SK-N-SH treated with all-trans-retinoic acid at 6 μM for 48 hours (cell line): ENCODE results near the gene UGT1A4.

Experiments
- ATAC-seq: fragments of 200-7000 bp; cut with Tn5 transposase; 3 replicates; pipeline ENCODE4 v1.9.1; 2020; ENCODE audit warnings: mild to moderate bottlenecking, moderate library complexity
- ARNTL ChIP-seq: fragments of 450-650 bp; formaldehyde crosslinking; IDR thresholded peaks from 2 replicates; pipeline ENCODE4 v1.5.0; 2020; ENCODE audit warnings: low read depth, mild to moderate bottlenecking, moderate library complexity, borderline replicate concordance
- CREB5 ChIP-seq: fragments of 250-450 bp; sonication (Bioruptor Pico); IDR thresholded peaks from 2 replicates; pipeline ENCODE4 v1.5.1; 2020; ENCODE audit warnings: low read depth, mild to moderate bottlenecking, moderate library complexity
- CSDC2 ChIP-seq: fragments of 250-450 bp; sonication (Bioruptor Pico); IDR thresholded peaks from 2 replicates; pipeline ENCODE4 v1.5.0; 2020; ENCODE audit warnings: mild to moderate bottlenecking, moderate library complexity
- CSRNP3 ChIP-seq: fragments of 250-450 bp; sonication (Bioruptor Pico); IDR thresholded peaks from 2 replicates; pipeline ENCODE4 v1.5.1; 2021; ENCODE audit warnings: mild to moderate bottlenecking, moderate library complexity
- ESRRG ChIP-seq: fragments of 250-450 bp; sonication (Bioruptor Pico); IDR thresholded peaks from 2 replicates; pipeline ENCODE4 v1.6.1; 2021; ENCODE audit warnings: mild to moderate bottlenecking
- GLIS3 ChIP-seq: fragments of 250-450 bp; sonication (Bioruptor Pico); IDR thresholded peaks from 2 replicates; pipeline ENCODE4 v1.5.0; 2020; ENCODE audit warnings: mild to moderate bottlenecking, moderate library complexity
- ISL1 ChIP-seq: fragments of 250-450 bp; sonication (Bioruptor Pico); IDR thresholded peaks from 2 replicates; pipeline ENCODE4 v2.1.2; 2022; ENCODE audit warnings: mild to moderate bottlenecking, moderate library complexity
- OSR1 ChIP-seq: fragments of 250-450 bp; sonication (Bioruptor Pico); IDR thresholded peaks from 2 replicates; pipeline ENCODE4 v1.8.0; 2022; ENCODE audit warnings: moderate library complexity, mild to moderate bottlenecking, inconsistent platforms
- POU6F1 ChIP-seq: fragments of 250-450 bp; sonication (Bioruptor Pico); IDR thresholded peaks from 2 replicates; pipeline ENCODE4 v1.8.0; 2021; ENCODE audit warnings: low read depth, mild to moderate bottlenecking, moderate library complexity, borderline replicate concordance
- PPARA ChIP-seq: fragments of 250-450 bp; sonication (Bioruptor Pico); IDR thresholded peaks from 2 replicates; pipeline ENCODE4 v1.5.0; 2020; ENCODE audit warnings: mild to moderate bottlenecking, borderline replicate concordance
- SNAI2 ChIP-seq: fragments of 250-450 bp; sonication (Bioruptor Pico); IDR thresholded peaks from 2 replicates; pipeline ENCODE4 v1.5.0; 2020; ENCODE audit warnings: mild to moderate bottlenecking, moderate library complexity
- TCF4 ChIP-seq: fragments of 250-450 bp; sonication (Bioruptor Pico); IDR thresholded peaks from 2 replicates; pipeline ENCODE4 v1.8.0; 2021; ENCODE audit warnings: mild to moderate bottlenecking, moderate library complexity, borderline replicate concordance
- TOX ChIP-seq: fragments of 250-450 bp; sonication (Bioruptor Pico); IDR thresholded peaks from 2 replicates; pipeline ENCODE4 v1.8.0; 2021; ENCODE audit warnings: mild to moderate bottlenecking, moderate library complexity, borderline replicate concordance
- TSHZ2 ChIP-seq: fragments of 250-450 bp; sonication (Bioruptor Pico); IDR thresholded peaks from 2 replicates; pipeline ENCODE4 v1.5.0; 2020; ENCODE audit warnings: mild to moderate bottlenecking, moderate library complexity
- ZC3H10 ChIP-seq: fragments of 250-450 bp; sonication (Bioruptor Pico); IDR thresholded peaks from 2 replicates; pipeline ENCODE4 v1.5.1; 2021; ENCODE audit warnings: mild to moderate bottlenecking, moderate library complexity
- ZFP3 ChIP-seq: fragments of 250-450 bp; sonication (Bioruptor Pico); IDR thresholded peaks from 2 replicates; pipeline ENCODE4 v1.5.0; 2020; ENCODE audit warnings: mild to moderate bottlenecking, moderate library complexity
- ZFP30 ChIP-seq: fragments of 450-650 bp; formaldehyde crosslinking; IDR thresholded peaks from 2 replicates; pipeline ENCODE4 v1.5.0; 2022; ENCODE audit warnings: mild to moderate bottlenecking, moderate library complexity
- ZNF565 ChIP-seq: fragments of 450-650 bp; formaldehyde crosslinking; conservative IDR thresholded peaks from 2 replicates; pipeline ENCODE4 v1.5.0; 2020; ENCODE audit warnings: low read depth, mild to moderate bottlenecking, moderate library complexity
- ZNF70 ChIP-seq: fragments of 450-650 bp; formaldehyde crosslinking; IDR thresholded peaks from 2 replicates; pipeline ENCODE4 v1.5.0; 2020; ENCODE audit warnings: mild to moderate bottlenecking, moderate library complexity
- ZNF8 ChIP-seq: fragments of 450-650 bp; formaldehyde crosslinking; IDR thresholded peaks from 2 replicates; pipeline ENCODE4 v1.5.0; 2020; ENCODE audit warnings: mild to moderate bottlenecking, moderate library complexity

Gene UGT1A4

GRCh38 chr2:233807215-233807865, 88.8 kb downstream of the UGT1A4 start:
- TF ChIP-seq CSDC2 (CRISPR knock-in tag) (no peak), CREB5 (no peak), GLIS3 (no peak), ZC3H10 (CRISPR knock-in tag) (no peak), ARNTL (CRISPR knock-in tag) (no peak), TOX (CRISPR knock-in tag) (no peak), SNAI2 (no peak), CSRNP3 (CRISPR knock-in tag) (no peak), ZNF70 (CRISPR knock-in tag) (no peak), PPARA (CRISPR knock-in tag) (no peak), POU6F1 (CRISPR knock-in tag) (no peak)
- no peak for ATAC-seq

GRCh38 chr2:233807966-233808935, 89.7 kb downstream of the UGT1A4 start:
- TF ChIP-seq ZFP30 (CRISPR knock-in tag): no peak
- TF ChIP-seq POU6F1 (CRISPR knock-in tag): no peak
- TF ChIP-seq GLIS3: no peak
- no peak for TF ChIP-seq TOX (CRISPR knock-in tag)
- no peak for TF ChIP-seq ARNTL (CRISPR knock-in tag)
- TF ChIP-seq CSDC2 (CRISPR knock-in tag): no peak
- TF ChIP-seq ESRRG (CRISPR knock-in tag): no peak
- no peak for TF ChIP-seq TCF4
- no peak for TF ChIP-seq OSR1
- no peak for TF ChIP-seq ZNF565 (CRISPR knock-in tag)
- TF ChIP-seq ZNF70 (CRISPR knock-in tag): no peak
- no peak for TF ChIP-seq ISL1 (CRISPR knock-in tag)
- TF ChIP-seq TSHZ2: no peak
- TF ChIP-seq SNAI2: no peak
- no peak for TF ChIP-seq CSRNP3 (CRISPR knock-in tag)
- TF ChIP-seq CREB5: no peak
- no peak for TF ChIP-seq ZNF8 (CRISPR knock-in tag)
- no peak for TF ChIP-seq ZFP3 (CRISPR knock-in tag)
- no peak for ATAC-seq
